GM21576 (cell line): ENCODE measurements around the gene TSPAN11.

Experiments
- ATAC-seq: cut with Tn5 transposase; IDR thresholded peaks from one replicate; pipeline ENCODE4 v1.9.1; 2021; ENCODE audit warnings: mild to moderate bottlenecking, moderate library complexity; ENCODE audit not compliant: unreplicated experiment

Gene TSPAN11

DNA sequence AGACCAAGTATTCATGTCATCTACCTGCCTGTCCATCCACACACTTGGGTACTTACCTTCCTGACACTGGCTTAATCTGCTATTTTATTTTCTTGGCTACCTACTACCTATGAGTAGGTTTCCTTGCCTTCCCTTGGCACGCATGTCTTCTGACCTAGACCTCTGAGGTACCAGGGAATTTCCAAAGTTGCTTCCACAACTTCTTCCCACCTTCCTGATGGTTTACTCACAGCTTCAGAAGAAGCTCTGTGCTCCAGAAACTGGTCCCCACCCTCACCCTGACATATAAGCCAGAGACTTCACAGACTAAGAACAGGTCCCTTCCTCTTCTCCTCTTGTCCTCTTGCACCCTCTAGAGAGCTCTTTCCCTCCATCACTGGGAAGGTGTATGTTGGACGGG lies 111.4 kb downstream of the TSPAN11 start:
- no peak for ATAC-seq

- no peak for ATAC-seq
Measured at GRCh38 chr12:31041033-31041564, 114.6 kb downstream of the TSPAN11 start.
